H1 (cell line): ENCODE data around the gene QPCT. TPM values are rescaled to one million over a fixed set of nuclear protein-coding genes. Genes with fewer than 3 reads are reported as not detected.

Experiments
- CTCF ChIA-PET: fragments of 300-600 bp; sonication (Branson Sonifier 250); formaldehyde crosslinking; loops from one replicate; lab custom pipeline; 2021; ENCODE audit not compliant: partially characterized antibody; lab: Charles Lee
- POLR2A ChIA-PET: fragments of 300-600 bp; sonication (Branson Sonifier 250); formaldehyde crosslinking; loops from one replicate; lab custom pipeline; 2021; ENCODE audit warnings: inconsistent platforms; ENCODE audit not compliant: partially characterized antibody; lab: Charles Lee
- DNase-seq, 2 experiments: peaks; one replicate each; pipeline versions ENCODE4 v3.0.0 to v3.0.0-alpha.2; 2010 to 2022; ENCODE audit warnings: low spot score in 2 of 2, low read depth in 1 of 2, mixed read lengths in 1 of 2
- FAIRE-seq: peaks from 2 replicates; lab custom pipeline; 2011; peaks lifted over from hg19 to GRCh38; lab: Jason Lieb, UNC
- H2AFZ ChIP-seq: 2 replicates; pipeline ENCODE4 v1.8.1; 2012; ENCODE audit warnings: low read length, inconsistent platforms
- H2AK5ac ChIP-seq: 2 replicates; pipeline ENCODE4 v1.6.1; 2013; ENCODE audit warnings: low read depth, low read length
- H2BK120ac ChIP-seq: replicated peaks from 2 replicates; pipeline ENCODE3; 2013; ENCODE audit warnings: low read depth, low read length, inconsistent platforms
- H2BK12ac ChIP-seq: 2 replicates; pipeline ENCODE4 v1.6.1; 2013; ENCODE audit warnings: low read depth, low read length
- H2BK15ac ChIP-seq: 2 replicates; pipeline ENCODE4 v1.6.1; 2013; ENCODE audit warnings: low read length
- H2BK20ac ChIP-seq: 2 replicates; pipeline ENCODE4 v1.6.1; 2013; ENCODE audit warnings: low read length
- H2BK5ac ChIP-seq: 2 replicates; pipeline ENCODE4 v1.6.1; 2013; ENCODE audit warnings: low read depth, low read length
- H3K14ac ChIP-seq: 2 replicates; pipeline ENCODE4 v1.6.1; 2013; ENCODE audit warnings: inconsistent platforms; ENCODE audit not compliant: insufficient read length
- H3K18ac ChIP-seq: 2 replicates; pipeline ENCODE4 v1.6.1; 2013; ENCODE audit warnings: low read length; ENCODE audit errors: extremely low read depth
- H3K23ac ChIP-seq: 2 replicates; pipeline ENCODE4 v1.6.1; 2013; ENCODE audit warnings: inconsistent platforms; ENCODE audit not compliant: insufficient read length
- H3K23me2 ChIP-seq: 2 replicates; pipeline ENCODE4 v1.6.1; 2013; ENCODE audit warnings: low read depth, low read length
- H3K27ac ChIP-seq: 2 replicates; pipeline ENCODE4 v1.6.1; 2011; ENCODE audit warnings: low read depth, low read length, inconsistent platforms
- H3K27me3 ChIP-seq, 4 experiments: replicated peaks in 1 of 4; 1 replicate in 1 of 4; 2 replicates in 3 of 4; pipeline versions ENCODE4 v1.6.1 to v1.8.1; 2011 to 2013; ENCODE audit warnings: low read length in 3 of 4, mild to moderate bottlenecking in 3 of 4, inconsistent platforms in 2 of 4, mixed read lengths in 2 of 4, moderate library complexity in 1 of 4; ENCODE audit not compliant: control insufficient read depth in 3 of 4, insufficient read depth in 3 of 4; ENCODE audit errors: extremely low read depth in 1 of 4
- H3K36me3 ChIP-seq, 4 experiments: 2 replicates each; pipeline versions ENCODE4 v1.6.1 to v1.8.1; 2011 to 2013; ENCODE audit warnings: mild to moderate bottlenecking in 4 of 4, low read length in 3 of 4, moderate library complexity in 2 of 4, control low read depth in 1 of 4, inconsistent platforms in 1 of 4; ENCODE audit not compliant: insufficient read depth in 4 of 4, control insufficient read depth in 2 of 4
- H3K4ac ChIP-seq: replicated peaks from 2 replicates; pipeline ENCODE3; 2013; ENCODE audit warnings: low read length, low read depth, mixed read lengths, inconsistent platforms; ENCODE audit not compliant: insufficient read length
- H3K4me1 ChIP-seq, 4 experiments: replicated peaks in 1 of 4; 1 replicate in 1 of 4; 2 replicates in 3 of 4; pipeline versions ENCODE4 v1.6.1 to v1.8.1; 2011 to 2013; ENCODE audit warnings: low read length in 3 of 4, inconsistent platforms in 2 of 4, mixed read lengths in 1 of 4; ENCODE audit not compliant: insufficient read depth in 4 of 4, control insufficient read depth in 3 of 4
- H3K4me2 ChIP-seq, 2 experiments: 2 replicates each; pipeline versions ENCODE4 v1.6.1 to v1.8.1; 2011 to 2013; ENCODE audit warnings: low read depth in 2 of 2, low read length in 2 of 2, control low read depth in 1 of 2, inconsistent platforms in 1 of 2, mild to moderate bottlenecking in 1 of 2; ENCODE audit not compliant: insufficient read depth in 1 of 2
- H3K4me3 ChIP-seq, 4 experiments: fragments of 200-600, 300-600 bp in 1 of 4; sonication (generic), shearing (Covaris generic), sonication (Bioruptor Twin) in 1 of 4; 2 replicates each; pipeline versions ENCODE4 v1.5.1 to v1.8.1; 2011 to 2016; ENCODE audit warnings: low read length in 4 of 4, low read depth in 3 of 4, control low read depth in 2 of 4, inconsistent platforms in 2 of 4, mild to moderate bottlenecking in 2 of 4, mixed read lengths in 1 of 4, moderate library complexity in 1 of 4; ENCODE audit not compliant: insufficient read depth in 2 of 4; ENCODE audit errors: extremely low read depth in 1 of 4
- H3K56ac ChIP-seq: replicated peaks from 2 replicates; pipeline ENCODE3; 2013; ENCODE audit warnings: low read depth, mild to moderate bottlenecking, mixed read lengths, low read length, inconsistent platforms; ENCODE audit not compliant: insufficient read length
- H3K79me1 ChIP-seq: 2 replicates; pipeline ENCODE4 v1.6.1; 2013; ENCODE audit warnings: low read depth, low read length, control low read depth
- H3K79me2 ChIP-seq, 2 experiments: 2 replicates each; pipeline versions ENCODE4 v1.6.1 to v1.8.1; 2012 to 2013; ENCODE audit warnings: low read length in 2 of 2, mild to moderate bottlenecking in 2 of 2, inconsistent platforms in 1 of 2; ENCODE audit not compliant: insufficient read depth in 2 of 2, control insufficient read depth in 1 of 2
- H3K9ac ChIP-seq, 4 experiments: replicated peaks in 1 of 4; 1 replicate in 1 of 4; 2 replicates in 3 of 4; pipeline versions ENCODE4 v1.6.1 to v1.8.1; 2011 to 2013; ENCODE audit warnings: low read depth in 3 of 4, low read length in 3 of 4, control low read depth in 2 of 4, mild to moderate bottlenecking in 2 of 4, moderate library complexity in 2 of 4, inconsistent platforms in 1 of 4; ENCODE audit errors: extremely low read depth in 1 of 4
- H3K9me3 ChIP-seq, 2 experiments: 2 replicates each; pipeline versions ENCODE4 v1.6.1 to v1.8.1; 2012 to 2013; ENCODE audit warnings: mild to moderate bottlenecking in 2 of 2, moderate library complexity in 2 of 2, control low read depth in 1 of 2, inconsistent platforms in 1 of 2, low read depth in 1 of 2, low read length in 1 of 2, mixed read lengths in 1 of 2; ENCODE audit not compliant: insufficient read depth in 2 of 2
- H4K20me1 ChIP-seq, 2 experiments: replicated peaks in 1 of 2; 2 replicates each; pipeline versions ENCODE3 to v1.8.1; 2011 to 2013; ENCODE audit warnings: inconsistent platforms in 2 of 2, low read length in 2 of 2, mild to moderate bottlenecking in 1 of 2; ENCODE audit not compliant: insufficient read depth in 2 of 2, control insufficient read depth in 1 of 2
- H4K5ac ChIP-seq: 2 replicates; pipeline ENCODE4 v1.6.1; 2013; ENCODE audit warnings: low read length, low read depth, mixed read lengths, inconsistent platforms; ENCODE audit not compliant: insufficient read length
- H4K8ac ChIP-seq: 2 replicates; pipeline ENCODE4 v1.8.0; 2013; ENCODE audit warnings: mild to moderate bottlenecking, moderate library complexity, low read length, inconsistent platforms; ENCODE audit not compliant: insufficient read depth; ENCODE audit errors: extremely low read depth
- H4K91ac ChIP-seq: replicated peaks from 2 replicates; pipeline ENCODE3; 2013; ENCODE audit warnings: low read length, mixed read lengths, inconsistent platforms; ENCODE audit not compliant: insufficient read length
- KDM1A ChIP-seq: fragments of 200-600, 300-600 bp; sonication (generic); IDR thresholded peaks from 2 replicates; pipeline ENCODE4 v1.7.1; 2016; ENCODE audit warnings: mild to moderate bottlenecking, low read length, borderline replicate concordance
- MAFK ChIP-seq: IDR thresholded peaks from 2 replicates; pipeline ENCODE4 v1.6.1; 2012; ENCODE audit warnings: low read depth, mild to moderate bottlenecking, improper control_type of control experiment, low read length
- WGBS, 2 experiments: shearing (Covaris generic) in 1 of 2; methylation state at CpG; one replicate each; pipeline versions ENCODE4 v1.1.6 to v1.1.7; 2013 to 2015; ENCODE audit warnings: low lambda C conversion rate in 2 of 2, mixed read lengths in 2 of 2, inconsistent platforms in 1 of 2, low coverage in 1 of 2, missing lambda C conversion rate in 1 of 2; ENCODE audit not compliant: insufficient replicate concordance in 2 of 2, insufficient coverage in 1 of 2, insufficient read length in 1 of 2; ENCODE audit errors: extremely low coverage in 1 of 2, missing lambda C conversion rate in 1 of 2; 5-methylcytosine and 5-hydroxymethylcytosine counted together
- polyA plus RNA-seq, 7 experiments: library from polyadenylated mRNA; depleted of rRNA in 3 of 7; stranded (reverse) in 5 of 7; unstranded in 2 of 7; fragments of >200 nt in 5 of 7; fragments of 200-250 nt in 2 of 7; gene quantifications; 1 replicate in 5 of 7; 2 replicates in 1 of 7; 4 replicates in 1 of 7; pipeline versions ENCODE4 v1.2.1 to v1.2.3, GENCODE V29; 2011 to 2013; ENCODE audit warnings: missing spikeins in 2 of 7, mixed read lengths in 2 of 7
- total RNA-seq: library from RNA; stranded (reverse); fragmentation: NEBNext Ultra II Directional; extraction: Animal tissue kit (Norgen Biotek cat#: 25700); gene quantifications from 2 replicates; pipeline ENCODE4 v1.2.1, GENCODE V29; 2021

QPCT gene
- total and polyA plus RNA-seq, 2 of the 8 experiments (the other 6 are each of a cell fraction or from before 2014, with no cell fraction given) = 4.0 to 4.3 TPM

- no peak overlapping the region for H3K23ac ChIP-seq
- H3K4me1 ChIP-seq = no peaks in the 10 kb centered on the region
- no peak overlapping the region for H3K4me3 ChIP-seq
- H3K27me3 ChIP-seq = no peaks in the 10 kb centered on the region
- no peaks in the 10 kb centered on the region for H3K36me3 ChIP-seq
- no peak overlapping the region for H2BK120ac ChIP-seq
- no peak overlapping the region for H3K27ac ChIP-seq
- no peak for FAIRE-seq
- no peak overlapping the region for H4K91ac ChIP-seq
- H3K14ac ChIP-seq = no peak overlapping the region
- ChIA-PET CTCF (no interaction called here), POLR2A (no interaction called here)
- no peak overlapping the region for H2AFZ ChIP-seq
- H3K9ac ChIP-seq = no peak overlapping the region
- no peaks in the 10 kb centered on the region for H3K79me1 ChIP-seq
- no peak overlapping the region for H4K5ac ChIP-seq
- H2BK15ac ChIP-seq = no peak overlapping the region
- WGBS, 2 experiments = 93% methylated on average over 6 of the region's 6 CpGs; no CpG with 5 or more reads in 1 of the 2 experiments
- no peaks in the 10 kb centered on the region for H4K20me1 ChIP-seq
- no peak overlapping the region for H2AK5ac ChIP-seq
- no peak overlapping the region for H4K8ac ChIP-seq
- no peaks in the 10 kb centered on the region for H3K23me2 ChIP-seq
- H3K56ac ChIP-seq = no peak overlapping the region
- H2BK12ac ChIP-seq = no peak overlapping the region
- TF ChIP-seq KDM1A (no peak), MAFK (no peak)
- no peak overlapping the region for H3K4me2 ChIP-seq
- DNase-seq = peak in 1 of 2 experiments; percentile 37
- H3K4ac ChIP-seq = no peak overlapping the region
- H3K18ac ChIP-seq = no peak overlapping the region
- H3K79me2 ChIP-seq = no peaks in the 10 kb centered on the region
- H2BK20ac ChIP-seq = no peak overlapping the region
- H3K9me3 ChIP-seq = no peaks in the 10 kb centered on the region
- H2BK5ac ChIP-seq = no peak overlapping the region
Observed at GRCh38 chr2:37364351-37364750, 19.9 kb downstream of the QPCT start.
